Breast epithelium (tissue), 3 donors: ENCODE measurements around the gene CHRNE.

Source experiments
- CTCF ChIP-seq, 3 donors: fragments of 450-650 bp; IDR thresholded peaks; one replicate each; pipeline ENCODE4 v1.5.1; 2016 to 2017; ENCODE audit warnings: antibody characterized with exemption in 3 of 3, mild to moderate bottlenecking in 3 of 3, moderate library complexity in 3 of 3
- POLR2A ChIP-seq: fragments of 450-650 bp; IDR thresholded peaks from one replicate; pipeline ENCODE4 v1.6.1; 2016; ENCODE audit warnings: antibody characterized with exemption, mild to moderate bottlenecking, moderate library complexity

- no peak for TF ChIP-seq POLR2A
- TF ChIP-seq CTCF (IDR thresholded peaks at IDR 0.05) = no peak
Observed at GRCh38 chr17:4933646-4934045, 30.7 kb upstream of the CHRNE start.
